ENCODE data around the gene CLEC2D.
"Not testable (repeated sequence)": the region's sequence is repeated elsewhere in the genome, so short reads cannot be mapped to it uniquely, and the experiment has no call there.

Gene CLEC2D

DNA sequence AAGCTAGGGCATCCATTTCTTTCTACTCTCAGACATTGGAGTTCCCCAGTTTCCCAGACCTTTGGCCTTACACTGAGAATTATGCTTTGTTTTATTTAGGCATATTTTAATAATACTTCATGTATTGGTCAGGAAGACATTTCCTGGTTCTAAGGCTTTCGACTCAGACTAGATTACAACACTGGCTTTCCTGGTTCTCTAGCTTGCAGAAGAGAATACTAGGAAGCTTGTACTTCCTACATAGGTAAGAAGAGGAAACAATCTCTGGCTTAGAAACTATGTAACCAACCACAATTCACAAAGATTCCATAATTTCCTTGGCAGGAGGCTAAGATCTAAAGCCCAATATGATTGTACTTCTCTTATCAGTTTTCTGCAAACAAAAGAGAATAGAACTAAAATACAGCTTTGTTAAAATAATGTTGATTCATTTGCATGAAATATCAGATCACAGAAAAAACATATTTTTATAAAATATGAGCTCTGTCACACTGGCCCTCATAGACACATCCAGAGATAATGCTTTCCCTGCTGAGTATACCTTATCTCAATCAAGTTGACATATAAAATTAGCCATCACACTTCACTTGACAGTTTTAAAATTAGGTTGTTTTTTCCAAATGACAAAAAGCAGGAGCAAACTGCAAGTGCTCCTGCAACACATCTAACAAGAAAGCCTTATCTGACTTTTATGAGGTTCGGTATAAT lies 30.5 kb downstream of the CLEC2D start:
- TF ChIP-seq, protein P1, sequence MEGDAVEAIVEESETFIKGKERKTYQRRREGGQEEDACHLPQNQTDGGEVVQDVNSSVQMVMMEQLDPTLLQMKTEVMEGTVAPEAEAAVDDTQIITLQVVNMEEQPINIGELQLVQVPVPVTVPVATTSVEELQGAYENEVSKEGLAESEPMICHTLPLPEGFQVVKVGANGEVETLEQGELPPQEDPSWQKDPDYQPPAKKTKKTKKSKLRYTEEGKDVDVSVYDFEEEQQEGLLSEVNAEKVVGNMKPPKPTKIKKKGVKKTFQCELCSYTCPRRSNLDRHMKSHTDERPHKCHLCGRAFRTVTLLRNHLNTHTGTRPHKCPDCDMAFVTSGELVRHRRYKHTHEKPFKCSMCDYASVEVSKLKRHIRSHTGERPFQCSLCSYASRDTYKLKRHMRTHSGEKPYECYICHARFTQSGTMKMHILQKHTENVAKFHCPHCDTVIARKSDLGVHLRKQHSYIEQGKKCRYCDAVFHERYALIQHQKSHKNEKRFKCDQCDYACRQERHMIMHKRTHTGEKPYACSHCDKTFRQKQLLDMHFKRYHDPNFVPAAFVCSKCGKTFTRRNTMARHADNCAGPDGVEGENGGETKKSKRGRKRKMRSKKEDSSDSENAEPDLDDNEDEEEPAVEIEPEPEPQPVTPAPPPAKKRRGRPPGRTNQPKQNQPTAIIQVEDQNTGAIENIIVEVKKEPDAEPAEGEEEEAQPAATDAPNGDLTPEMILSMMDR (IDR thresholded peaks at IDR 0.05; ENCODE audit: extremely low read depth, insufficient read depth, missing control alignments), result no peak
- DNase-seq (ENCODE audit: low spot score), result no peak
- in situ Hi-C loops (cut with MboI; ENCODE audit: low pct_unique_long_range_greater_than_20kb, low sequenced_read_pairs, unreplicated experiment), result no loop called here

GRCh38 chr12:9700606-9700956 lies 31.1 kb downstream of the CLEC2D start:
- DNase-seq (ENCODE audit: low spot score), result no peak
- in situ Hi-C loops (cut with MboI; ENCODE audit: low pct_unique_long_range_greater_than_20kb, low sequenced_read_pairs, unreplicated experiment), result no loop called here
- TF ChIP-seq, protein P1 (IDR thresholded peaks at IDR 0.05; ENCODE audit: extremely low read depth, insufficient read depth, missing control alignments), result no peak

DNA sequence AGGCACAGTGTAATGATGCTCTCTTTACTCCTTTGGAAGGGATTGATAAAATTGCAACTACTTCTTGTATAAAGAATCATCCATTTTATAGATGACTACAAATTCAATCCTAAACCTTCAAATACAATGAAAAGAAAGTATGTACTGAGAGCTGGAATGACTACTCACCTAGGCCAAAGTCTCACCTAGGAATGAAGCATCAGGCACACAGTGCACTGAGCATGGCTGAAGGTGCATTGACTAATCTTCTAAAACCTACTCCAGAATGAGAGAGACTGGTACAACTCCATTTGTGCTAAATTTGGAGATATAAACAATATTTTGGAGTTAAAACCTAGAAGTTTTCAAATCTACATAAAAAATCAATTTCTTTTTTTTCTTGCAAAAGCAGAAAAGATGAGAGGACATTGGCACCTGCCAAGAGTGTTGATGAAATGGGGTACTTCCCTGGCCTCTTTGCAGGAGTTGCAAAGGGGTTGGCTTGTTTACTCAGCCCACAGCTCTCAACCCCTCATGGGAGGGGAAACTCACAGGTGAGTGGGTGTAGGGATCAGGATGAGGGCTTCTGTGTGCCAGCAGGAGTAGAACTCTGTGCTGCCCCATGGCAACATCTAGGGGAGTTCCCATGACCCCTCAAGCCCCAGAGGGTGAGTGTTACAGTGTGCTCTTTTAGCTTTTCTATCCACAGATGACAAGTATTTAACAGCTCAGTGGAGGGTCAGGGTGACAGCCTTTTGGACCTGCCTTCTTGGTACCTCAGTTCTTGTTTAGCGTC lies 32.1 kb downstream of the CLEC2D start:
- TF ChIP-seq, protein P1 (IDR thresholded peaks at IDR 0.05; ENCODE audit: extremely low read depth, insufficient read depth, missing control alignments), result no peak
- in situ Hi-C loops (cut with MboI; ENCODE audit: low pct_unique_long_range_greater_than_20kb, low sequenced_read_pairs, unreplicated experiment), result no loop called here
- no peak for DNase-seq (ENCODE audit: low spot score)

DNA sequence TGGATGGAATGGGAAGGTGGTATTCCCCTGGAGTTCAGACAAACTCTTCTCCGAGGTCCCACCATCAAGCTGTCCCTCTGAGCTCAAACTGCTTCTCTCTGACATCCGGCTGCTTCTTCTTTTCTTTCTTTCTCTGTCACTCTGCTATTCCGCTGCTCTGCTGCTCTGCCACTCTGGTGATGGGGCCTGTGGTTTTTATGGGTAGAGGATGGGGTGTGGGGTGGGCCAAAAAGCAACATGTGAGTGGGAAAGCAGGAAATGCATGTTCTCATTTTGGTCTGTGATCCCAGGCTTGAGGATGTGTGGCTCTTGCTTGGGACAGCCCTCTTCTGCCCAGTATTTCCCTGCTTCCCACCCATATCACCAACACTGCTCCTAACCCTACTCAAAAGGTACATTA lies 32.7 kb downstream of the CLEC2D start:
- in situ Hi-C loops (cut with MboI; ENCODE audit: low pct_unique_long_range_greater_than_20kb, low sequenced_read_pairs, unreplicated experiment), result no loop called here
- TF ChIP-seq, protein P1 (IDR thresholded peaks at IDR 0.05; ENCODE audit: extremely low read depth, insufficient read depth, missing control alignments), result no peak
- no peak for DNase-seq (ENCODE audit: low spot score)

GRCh38 chr12:9704561-9704960 lies 35.0 kb downstream of the CLEC2D start:
- in situ Hi-C loops (cut with MboI; ENCODE audit: low pct_unique_long_range_greater_than_20kb, low sequenced_read_pairs, unreplicated experiment); DNase-seq (ENCODE audit: low spot score): not testable (repeated sequence)

GRCh38 chr12:9706086-9706685 lies 36.7 kb downstream of the CLEC2D start:
- in situ Hi-C loops (cut with MboI; ENCODE audit: low pct_unique_long_range_greater_than_20kb, low sequenced_read_pairs, unreplicated experiment), result no loop called here
- no peak for DNase-seq (ENCODE audit: low spot score)
- TF ChIP-seq, protein P1 (IDR thresholded peaks at IDR 0.05; ENCODE audit: extremely low read depth, insufficient read depth, missing control alignments), result no peak

DNA sequence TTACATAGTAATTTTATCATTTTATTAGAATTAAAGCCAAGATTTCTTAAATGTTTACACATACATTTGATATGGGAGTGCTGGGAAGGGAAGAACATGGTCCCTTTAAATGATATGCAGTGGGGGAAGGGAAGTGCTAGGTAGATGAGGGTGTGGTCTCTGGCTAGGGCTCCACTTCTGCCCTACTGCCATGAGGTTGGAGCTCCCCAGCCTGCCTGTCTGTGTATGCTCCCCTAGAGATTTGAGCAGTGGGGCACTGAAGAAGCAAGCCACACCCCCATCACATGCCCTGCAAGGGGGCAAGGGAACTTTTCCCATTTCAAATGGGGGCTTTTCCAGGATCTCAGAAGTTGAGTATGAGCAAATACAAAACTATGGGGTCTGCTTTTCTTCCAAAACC lies 37.8 kb downstream of the CLEC2D start:
- TF ChIP-seq, protein P1 (IDR thresholded peaks at IDR 0.05; ENCODE audit: extremely low read depth, insufficient read depth, missing control alignments), result no peak
- no peak for DNase-seq (ENCODE audit: low spot score)
- in situ Hi-C loops (cut with MboI; ENCODE audit: low pct_unique_long_range_greater_than_20kb, low sequenced_read_pairs, unreplicated experiment), result no loop called here
